ENCODE results near the gene UBE2M.
"Not testable (repeated sequence)": the region's sequence is repeated elsewhere in the genome, so short reads cannot be mapped to it uniquely, and the experiment has no call there.

DNA sequence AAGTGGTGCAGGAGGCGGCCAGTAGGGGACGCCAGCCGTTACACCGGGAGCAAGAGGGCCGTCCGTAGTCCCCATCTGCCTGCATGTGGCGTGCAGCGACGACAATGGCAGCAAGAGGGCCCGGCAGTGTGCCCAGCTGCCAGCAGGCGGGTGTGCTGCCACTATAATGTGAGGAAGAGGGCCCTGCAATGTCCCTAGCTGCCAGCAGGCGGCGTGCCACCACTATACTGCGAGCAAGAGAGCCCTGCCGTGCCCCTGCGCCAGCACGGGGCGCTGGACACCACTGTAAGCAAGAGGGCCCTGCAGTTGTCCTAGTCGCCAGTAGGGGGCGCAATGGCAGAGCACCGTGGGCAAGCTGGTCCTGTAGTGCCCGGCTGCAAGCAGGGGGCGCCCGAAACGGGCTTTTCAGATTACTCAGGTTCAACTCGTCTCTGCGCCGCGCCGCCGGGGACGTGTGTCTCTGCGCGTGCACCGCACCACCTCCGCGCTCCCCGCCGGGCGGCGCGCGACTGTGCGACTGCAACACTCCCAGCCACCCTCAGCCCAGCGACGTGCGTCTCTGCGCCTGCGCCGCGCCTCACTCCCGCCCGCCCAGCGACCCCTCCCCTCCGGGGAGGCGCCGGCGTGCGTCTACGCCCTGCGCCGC lies 48.0 kb upstream of the UBE2M start:
- TF ChIP-seq, protein P1, sequence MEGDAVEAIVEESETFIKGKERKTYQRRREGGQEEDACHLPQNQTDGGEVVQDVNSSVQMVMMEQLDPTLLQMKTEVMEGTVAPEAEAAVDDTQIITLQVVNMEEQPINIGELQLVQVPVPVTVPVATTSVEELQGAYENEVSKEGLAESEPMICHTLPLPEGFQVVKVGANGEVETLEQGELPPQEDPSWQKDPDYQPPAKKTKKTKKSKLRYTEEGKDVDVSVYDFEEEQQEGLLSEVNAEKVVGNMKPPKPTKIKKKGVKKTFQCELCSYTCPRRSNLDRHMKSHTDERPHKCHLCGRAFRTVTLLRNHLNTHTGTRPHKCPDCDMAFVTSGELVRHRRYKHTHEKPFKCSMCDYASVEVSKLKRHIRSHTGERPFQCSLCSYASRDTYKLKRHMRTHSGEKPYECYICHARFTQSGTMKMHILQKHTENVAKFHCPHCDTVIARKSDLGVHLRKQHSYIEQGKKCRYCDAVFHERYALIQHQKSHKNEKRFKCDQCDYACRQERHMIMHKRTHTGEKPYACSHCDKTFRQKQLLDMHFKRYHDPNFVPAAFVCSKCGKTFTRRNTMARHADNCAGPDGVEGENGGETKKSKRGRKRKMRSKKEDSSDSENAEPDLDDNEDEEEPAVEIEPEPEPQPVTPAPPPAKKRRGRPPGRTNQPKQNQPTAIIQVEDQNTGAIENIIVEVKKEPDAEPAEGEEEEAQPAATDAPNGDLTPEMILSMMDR (conservative IDR thresholded peaks at IDR 0.05; ENCODE audit: low read length), result not testable (repeated sequence)
- not testable (repeated sequence) for TF ChIP-seq EZH2phosphoT487 (IDR thresholded peaks at IDR 0.05; ENCODE audit: borderline replicate concordance)

Data from Loucy (cell line).